Measurements from ENCODE around the gene POLR2A. TPM values are rescaled to one million over a fixed set of nuclear protein-coding genes. Genes with fewer than 3 reads are reported as not detected.

The POLR2A gene
- total RNA-seq, 1 donor from 2014 or later = 32.7 TPM

GRCh38 chr17:7508846-7509245 lies 24.7 kb downstream of the POLR2A start:
- H3K9me3 Mint-ChIP-seq = no peaks in the 10 kb centered on the region
- H3K4me1 Mint-ChIP-seq = no peaks in the 10 kb centered on the region
- H3K9ac ChIP-seq = no peak overlapping the region
- H3K27me3 ChIP-seq = no peaks in the 10 kb centered on the region
- H3K36me3 ChIP-seq = peaks cover 18% of the 10 kb centered on the region
- no peaks in the 10 kb centered on the region for H3K79me2 ChIP-seq (ENCODE audit: low read depth)
- no peaks in the 10 kb centered on the region for H3K4me1 ChIP-seq
- peaks cover 11% of the 10 kb centered on the region for H4K20me1 ChIP-seq (ENCODE audit: low read depth)
- H3K27me3 Mint-ChIP-seq (ENCODE audit: insufficient read depth, low read depth) = peaks cover 7% of the 10 kb centered on the region
- no peak overlapping the region for H3K4me2 ChIP-seq
- H3K4me3 Mint-ChIP-seq = no peak overlapping the region
- TF ChIP-seq EZH2phosphoT487 (IDR thresholded peaks at IDR 0.05) = no peak
- TF ChIP-seq, protein P1, sequence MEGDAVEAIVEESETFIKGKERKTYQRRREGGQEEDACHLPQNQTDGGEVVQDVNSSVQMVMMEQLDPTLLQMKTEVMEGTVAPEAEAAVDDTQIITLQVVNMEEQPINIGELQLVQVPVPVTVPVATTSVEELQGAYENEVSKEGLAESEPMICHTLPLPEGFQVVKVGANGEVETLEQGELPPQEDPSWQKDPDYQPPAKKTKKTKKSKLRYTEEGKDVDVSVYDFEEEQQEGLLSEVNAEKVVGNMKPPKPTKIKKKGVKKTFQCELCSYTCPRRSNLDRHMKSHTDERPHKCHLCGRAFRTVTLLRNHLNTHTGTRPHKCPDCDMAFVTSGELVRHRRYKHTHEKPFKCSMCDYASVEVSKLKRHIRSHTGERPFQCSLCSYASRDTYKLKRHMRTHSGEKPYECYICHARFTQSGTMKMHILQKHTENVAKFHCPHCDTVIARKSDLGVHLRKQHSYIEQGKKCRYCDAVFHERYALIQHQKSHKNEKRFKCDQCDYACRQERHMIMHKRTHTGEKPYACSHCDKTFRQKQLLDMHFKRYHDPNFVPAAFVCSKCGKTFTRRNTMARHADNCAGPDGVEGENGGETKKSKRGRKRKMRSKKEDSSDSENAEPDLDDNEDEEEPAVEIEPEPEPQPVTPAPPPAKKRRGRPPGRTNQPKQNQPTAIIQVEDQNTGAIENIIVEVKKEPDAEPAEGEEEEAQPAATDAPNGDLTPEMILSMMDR (IDR thresholded peaks at IDR 0.05) = no peak
- no peak for TF ChIP-seq EZH2 (IDR thresholded peaks at IDR 0.05)
- DNase-seq (ENCODE audit: low spot score) = no peak
- H3K4me3 ChIP-seq = no peak overlapping the region
- H3K27ac ChIP-seq = no peak overlapping the region
- peaks cover 14% of the 10 kb centered on the region for H3F3A ChIP-seq (ENCODE audit: low read depth)
- no peaks in the 10 kb centered on the region for H3K9me3 ChIP-seq (ENCODE audit: low read depth)
- H2AFZ ChIP-seq (replicated peaks) = no peak overlapping the region
- peaks cover 50% of the 10 kb centered on the region for H3K36me3 Mint-ChIP-seq
- no peak overlapping the region for H3K27ac Mint-ChIP-seq

- Histone ChIP-seq H3K9ac (no peak overlapping the region), H4K20me1 (ENCODE audit: low read depth) (peaks cover 14% of the 10 kb centered on the region), H3F3A (ENCODE audit: low read depth) (peaks cover 17% of the 10 kb centered on the region), H3K36me3 (peaks cover 12% of the 10 kb centered on the region), H3K4me3 (no peak overlapping the region), H3K4me1 (no peaks in the 10 kb centered on the region), H3K9me3 (ENCODE audit: low read depth) (no peaks in the 10 kb centered on the region), H3K27me3 (no peaks in the 10 kb centered on the region), H2AFZ (replicated peaks) (no peak overlapping the region), H3K4me2 (no peak overlapping the region), H3K79me2 (ENCODE audit: low read depth) (no peaks in the 10 kb centered on the region), H3K27ac (no peak overlapping the region)
- TF ChIP-seq, protein P1 (IDR thresholded peaks at IDR 0.05) = no peak
- TF ChIP-seq EZH2 (IDR thresholded peaks at IDR 0.05) (no peak), EZH2phosphoT487 (IDR thresholded peaks at IDR 0.05) (no peak)
- no peak for DNase-seq (ENCODE audit: low spot score)
- no peak overlapping the region for H3K27ac Mint-ChIP-seq
- H3K9me3 Mint-ChIP-seq = no peaks in the 10 kb centered on the region
- peaks cover 7% of the 10 kb centered on the region for H3K27me3 Mint-ChIP-seq (ENCODE audit: insufficient read depth, low read depth)
- peaks cover 46% of the 10 kb centered on the region for H3K36me3 Mint-ChIP-seq
- H3K4me1 Mint-ChIP-seq = no peaks in the 10 kb centered on the region
- no peak overlapping the region for H3K4me3 Mint-ChIP-seq
Measured at GRCh38 chr17:7509937-7510336, 25.8 kb downstream of the POLR2A start.

- no peak overlapping the region for H3K27ac ChIP-seq
- DNase-seq (ENCODE audit: low spot score) = no peak
- no peak overlapping the region for H3K4me2 ChIP-seq
- H3F3A ChIP-seq (ENCODE audit: low read depth) = peaks cover 16% of the 10 kb centered on the region
- no peak overlapping the region for H3K27ac Mint-ChIP-seq
- H3K9ac ChIP-seq = no peak overlapping the region
- H3K9me3 ChIP-seq (ENCODE audit: low read depth) = no peaks in the 10 kb centered on the region
- no peak overlapping the region for H3K4me3 ChIP-seq
- no peaks in the 10 kb centered on the region for H3K4me1 ChIP-seq
- no peak for TF ChIP-seq EZH2phosphoT487 (IDR thresholded peaks at IDR 0.05)
- TF ChIP-seq, protein P1 (IDR thresholded peaks at IDR 0.05) = no peak
- no peak for TF ChIP-seq EZH2 (IDR thresholded peaks at IDR 0.05)
- H3K36me3 Mint-ChIP-seq = peaks cover 42% of the 10 kb centered on the region
- H3K4me3 Mint-ChIP-seq = no peak overlapping the region
- H4K20me1 ChIP-seq (ENCODE audit: low read depth) = peaks cover 14% of the 10 kb centered on the region
- no peak overlapping the region for H2AFZ ChIP-seq (replicated peaks)
- peaks cover 5% of the 10 kb centered on the region for H3K27me3 Mint-ChIP-seq (ENCODE audit: insufficient read depth, low read depth)
- H3K9me3 Mint-ChIP-seq = no peaks in the 10 kb centered on the region
- peaks cover 4% of the 10 kb centered on the region for H3K36me3 ChIP-seq
- no peaks in the 10 kb centered on the region for H3K79me2 ChIP-seq (ENCODE audit: low read depth)
- no peaks in the 10 kb centered on the region for H3K4me1 Mint-ChIP-seq
- H3K27me3 ChIP-seq = no peaks in the 10 kb centered on the region
Measured at GRCh38 chr17:7511108-7511507, 26.9 kb downstream of the POLR2A start.

Data from neural progenitor cell (in vitro differentiated cells).